ENCODE data around the gene MYO1H.

MYO1H gene

DNA sequence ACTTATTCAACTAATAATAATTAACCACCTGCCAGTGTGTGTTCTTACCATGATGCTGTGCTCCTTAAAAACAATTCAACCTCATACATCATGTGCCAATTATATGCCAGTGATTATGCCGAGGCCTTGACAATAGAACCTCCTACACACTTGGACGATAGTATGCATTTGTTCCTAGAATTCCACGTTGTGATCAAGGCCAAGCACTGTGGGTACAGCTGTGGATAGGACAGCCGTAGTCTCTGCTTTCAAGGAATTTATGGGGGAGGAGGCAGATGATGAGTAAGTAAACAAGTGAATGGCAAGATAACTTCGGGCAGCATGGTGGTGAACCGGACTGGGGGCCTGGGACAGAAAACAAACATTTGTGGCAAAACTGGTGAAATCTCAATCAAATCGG lies 18.0 kb upstream of the MYO1H start:
- H3K4me3 ChIP-seq (ENCODE audit: low read depth, low read length) = no peak overlapping the region
- TF ChIP-seq, protein P1, sequence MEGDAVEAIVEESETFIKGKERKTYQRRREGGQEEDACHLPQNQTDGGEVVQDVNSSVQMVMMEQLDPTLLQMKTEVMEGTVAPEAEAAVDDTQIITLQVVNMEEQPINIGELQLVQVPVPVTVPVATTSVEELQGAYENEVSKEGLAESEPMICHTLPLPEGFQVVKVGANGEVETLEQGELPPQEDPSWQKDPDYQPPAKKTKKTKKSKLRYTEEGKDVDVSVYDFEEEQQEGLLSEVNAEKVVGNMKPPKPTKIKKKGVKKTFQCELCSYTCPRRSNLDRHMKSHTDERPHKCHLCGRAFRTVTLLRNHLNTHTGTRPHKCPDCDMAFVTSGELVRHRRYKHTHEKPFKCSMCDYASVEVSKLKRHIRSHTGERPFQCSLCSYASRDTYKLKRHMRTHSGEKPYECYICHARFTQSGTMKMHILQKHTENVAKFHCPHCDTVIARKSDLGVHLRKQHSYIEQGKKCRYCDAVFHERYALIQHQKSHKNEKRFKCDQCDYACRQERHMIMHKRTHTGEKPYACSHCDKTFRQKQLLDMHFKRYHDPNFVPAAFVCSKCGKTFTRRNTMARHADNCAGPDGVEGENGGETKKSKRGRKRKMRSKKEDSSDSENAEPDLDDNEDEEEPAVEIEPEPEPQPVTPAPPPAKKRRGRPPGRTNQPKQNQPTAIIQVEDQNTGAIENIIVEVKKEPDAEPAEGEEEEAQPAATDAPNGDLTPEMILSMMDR (conservative IDR thresholded peaks at IDR 0.05; ENCODE audit: low read depth, low read length) = no peak
- DNase-seq (ENCODE audit: low read depth) = no peak

DNA sequence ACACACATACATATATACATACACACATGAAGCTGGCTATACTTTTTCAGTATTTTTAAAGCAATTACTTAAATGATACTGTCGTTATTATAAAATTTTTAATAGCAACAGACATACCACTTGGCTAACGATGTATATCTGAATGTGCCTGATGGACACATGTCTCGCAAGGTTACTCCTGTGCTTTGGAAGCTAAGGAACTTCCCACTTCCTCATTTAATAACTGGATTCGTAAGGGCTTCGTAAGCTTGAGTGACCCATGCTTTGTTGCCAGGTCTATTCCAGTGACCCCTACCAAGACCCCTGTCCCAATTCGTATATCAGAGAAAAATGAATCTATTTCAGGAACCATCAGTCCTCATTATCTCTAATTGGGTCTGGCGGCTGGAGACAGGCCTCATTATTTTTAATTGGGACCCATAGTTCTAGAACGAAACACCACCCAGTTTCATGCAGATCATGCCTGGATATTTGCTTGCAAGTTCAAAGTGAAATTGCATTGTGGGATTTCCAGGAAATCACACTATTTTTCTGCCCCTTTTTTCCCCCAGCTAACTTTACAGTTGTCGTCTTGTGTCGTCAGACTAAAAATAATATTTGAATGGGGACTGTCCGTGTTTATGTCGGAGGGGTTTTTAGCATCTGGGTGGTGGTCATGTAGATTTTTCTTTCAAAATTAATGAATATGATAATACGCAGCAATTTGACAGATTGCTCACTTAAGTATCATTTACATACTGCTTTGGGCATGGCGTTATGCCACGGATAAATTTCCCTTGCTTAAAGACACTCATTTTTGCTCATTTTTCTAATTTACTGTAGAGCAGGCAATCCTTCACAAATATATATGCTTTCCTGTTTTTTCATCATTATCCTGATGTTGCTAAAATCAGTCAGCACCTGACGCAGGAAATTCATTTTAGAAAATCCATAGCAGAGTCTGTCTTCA lies 17.1 kb upstream of the MYO1H start:
- TF ChIP-seq, protein P1 (conservative IDR thresholded peaks at IDR 0.05; ENCODE audit: low read depth, low read length) = no peak
- no peak overlapping the region for H3K4me3 ChIP-seq (ENCODE audit: low read depth, low read length)
- no peak for DNase-seq (ENCODE audit: low read depth)

DNA sequence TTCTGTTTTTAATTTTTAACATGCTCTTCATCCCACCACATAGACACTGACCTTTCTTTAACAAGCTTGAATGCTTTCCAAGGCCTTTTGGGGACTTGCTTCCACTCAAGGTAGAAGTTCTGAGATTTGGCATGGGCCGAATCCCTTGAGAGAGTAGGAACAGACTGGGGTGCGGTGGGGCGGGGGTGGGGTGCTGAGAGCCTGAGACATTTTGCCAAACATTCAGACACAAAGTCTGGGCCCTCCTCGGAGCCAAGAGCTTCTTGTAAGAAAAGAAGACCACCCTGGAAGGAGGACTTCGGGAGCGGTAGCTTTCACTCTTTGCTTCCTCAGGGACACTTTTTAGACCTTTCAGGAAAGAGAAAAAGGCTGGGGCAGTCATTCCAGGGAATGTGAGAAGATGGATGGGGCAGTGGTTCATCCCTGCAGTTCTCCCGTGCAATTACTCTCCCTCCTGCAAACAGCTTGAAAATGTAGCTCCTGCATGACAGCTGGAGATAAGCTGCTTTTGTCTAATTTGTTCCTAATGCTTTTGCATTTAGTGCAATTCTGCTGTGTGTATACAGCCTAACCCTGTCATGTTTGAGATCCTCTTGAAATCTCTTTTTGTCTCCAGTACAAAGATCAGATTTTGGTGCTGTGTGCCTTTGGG lies 16.3 kb upstream of the MYO1H start:
- no peak overlapping the region for H3K4me3 ChIP-seq (ENCODE audit: low read depth, low read length)
- TF ChIP-seq, protein P1 (conservative IDR thresholded peaks at IDR 0.05; ENCODE audit: low read depth, low read length) = no peak
- DNase-seq (ENCODE audit: low read depth) = no peak

DNA sequence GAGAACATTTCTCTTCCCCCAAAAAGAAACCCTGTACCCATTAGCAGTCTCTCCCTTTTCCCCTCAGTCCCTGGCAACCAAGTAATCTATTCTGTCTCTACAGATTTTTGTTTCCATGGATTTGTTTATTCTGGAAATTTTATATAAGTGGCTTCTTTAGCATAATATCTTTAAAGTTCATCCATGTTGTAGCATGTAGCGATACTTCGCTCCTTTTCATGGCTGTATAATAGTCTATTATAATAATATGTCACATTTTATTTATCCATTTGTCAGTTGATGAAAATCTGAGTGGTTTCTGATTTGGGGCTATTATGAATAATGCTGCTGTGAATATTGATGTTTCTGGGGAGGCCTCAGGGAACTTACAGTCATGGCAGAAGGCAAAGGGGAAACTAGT lies 12.8 kb upstream of the MYO1H start:
- TF ChIP-seq, protein P1 (conservative IDR thresholded peaks at IDR 0.05; ENCODE audit: low read depth, low read length) = no peak
- H3K4me3 ChIP-seq (ENCODE audit: low read depth, low read length) = no peak overlapping the region
- DNase-seq (ENCODE audit: low read depth) = no peak

DNA sequence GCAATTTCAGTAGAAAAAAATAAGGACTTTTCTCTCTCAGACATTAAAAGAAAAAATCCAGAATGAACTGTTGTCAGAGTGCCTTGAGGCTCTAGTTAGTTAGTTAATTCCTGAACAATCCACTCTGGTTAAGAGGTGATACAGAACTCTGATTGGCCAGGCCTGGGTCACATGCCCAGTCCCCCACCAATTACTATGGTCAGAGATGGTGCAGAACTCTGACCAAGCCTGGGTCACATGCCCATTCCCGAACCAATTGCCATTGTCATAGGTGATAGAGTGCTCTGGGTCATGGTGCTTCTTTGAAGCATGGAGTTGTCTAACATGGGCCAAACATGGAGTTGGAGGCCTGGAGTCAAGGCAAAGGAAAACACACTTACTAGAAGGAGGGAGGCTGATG lies 11.1 kb upstream of the MYO1H start:
- DNase-seq (ENCODE audit: low read depth) = no peak
- TF ChIP-seq, protein P1 (conservative IDR thresholded peaks at IDR 0.05; ENCODE audit: low read depth, low read length) = no peak
- H3K4me3 ChIP-seq (ENCODE audit: low read depth, low read length) = no peak overlapping the region

DNA sequence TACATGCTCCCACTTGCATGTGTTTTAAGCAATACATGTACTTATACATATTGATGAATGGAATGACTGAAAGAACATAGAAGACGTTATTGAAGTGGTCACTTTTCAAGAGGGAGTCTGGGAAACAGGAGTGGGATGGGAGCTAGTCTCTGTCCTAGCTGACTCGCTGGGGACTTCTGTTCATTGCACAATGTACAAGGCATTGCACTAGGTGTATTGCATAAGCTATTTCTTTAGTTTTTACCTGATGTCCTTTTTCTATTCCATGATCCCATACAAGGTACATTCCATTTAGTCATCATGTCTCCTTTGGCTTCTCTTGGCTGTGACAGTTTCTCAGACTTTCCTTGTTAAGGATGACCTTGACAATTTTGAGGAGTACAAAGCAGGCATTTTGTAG lies 4.0 kb upstream of the MYO1H start:
- no peak for DNase-seq (ENCODE audit: low read depth)
- no peak overlapping the region for H3K4me3 ChIP-seq (ENCODE audit: low read depth, low read length)
- TF ChIP-seq, protein P1 (conservative IDR thresholded peaks at IDR 0.05; ENCODE audit: low read depth, low read length) = no peak
